C4-2B (cell line): ENCODE results near the gene VPS8.

Source experiments
- CTCF ChIP-seq: fragments of 450-650 bp; conservative IDR thresholded peaks from 2 replicates; pipeline ENCODE4 v1.5.1; 2017; ENCODE audit warnings: mild to moderate bottlenecking
- ZFX ChIP-seq: fragments of 450-650 bp; IDR thresholded peaks from 2 replicates; pipeline ENCODE4 v1.6.1; 2017

- no peak for TF ChIP-seq CTCF
- TF ChIP-seq ZFX = no peak
Measured at GRCh38 chr3:184965639-184966430, 153.9 kb downstream of the VPS8 start.
